Prostate gland (tissue), 2 donors: ENCODE results near the gene GABARAP.

ENCODE experiments used
- POLR2A ChIP-seq: fragments of 450-650 bp; IDR thresholded peaks from one replicate; pipeline ENCODE4 v1.6.1; 2016; ENCODE audit warnings: antibody characterized with exemption, mild to moderate bottlenecking
- POLR2AphosphoS5 ChIP-seq: sonication (generic); formaldehyde crosslinking; IDR thresholded peaks from one replicate; pipeline ENCODE4 v1.6.1; 2017; ENCODE audit warnings: antibody characterized with exemption
- TF ChIP-seq, protein P1 (sequence below), 4 experiments: fragments of 200-600 bp in 2 of 4; fragments of 450-650 bp in 2 of 4; sonication (generic) in 2 of 4; IDR thresholded peaks; 1 replicate in 3 of 4; 2 replicates in 1 of 4; pipeline ENCODE4 v1.5.1; 2016 to 2019; ENCODE audit warnings: antibody characterized with exemption in 4 of 4, mild to moderate bottlenecking in 2 of 4, moderate library complexity in 2 of 4

DNA sequence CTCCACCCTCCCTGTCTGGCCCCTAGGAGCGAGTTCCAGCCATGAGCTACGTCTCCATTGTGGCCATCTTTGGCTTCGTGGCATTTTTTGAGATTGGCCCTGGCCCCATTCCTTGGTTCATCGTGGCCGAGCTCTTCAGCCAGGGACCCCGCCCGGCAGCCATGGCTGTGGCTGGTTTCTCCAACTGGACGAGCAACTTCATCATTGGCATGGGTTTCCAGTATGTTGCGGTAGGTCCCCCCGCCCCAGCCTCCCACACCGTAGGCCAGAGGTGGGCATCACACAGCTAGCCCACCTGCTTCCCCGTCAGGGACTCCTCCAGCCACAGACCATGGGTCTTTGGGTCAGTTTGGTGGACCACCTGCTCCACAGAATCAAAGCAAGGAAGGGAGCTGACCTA, 43.4 kb upstream of the GABARAP start:
- TF ChIP-seq POLR2A (no peak), POLR2AphosphoS5 (no peak)
- TF ChIP-seq, protein P1, sequence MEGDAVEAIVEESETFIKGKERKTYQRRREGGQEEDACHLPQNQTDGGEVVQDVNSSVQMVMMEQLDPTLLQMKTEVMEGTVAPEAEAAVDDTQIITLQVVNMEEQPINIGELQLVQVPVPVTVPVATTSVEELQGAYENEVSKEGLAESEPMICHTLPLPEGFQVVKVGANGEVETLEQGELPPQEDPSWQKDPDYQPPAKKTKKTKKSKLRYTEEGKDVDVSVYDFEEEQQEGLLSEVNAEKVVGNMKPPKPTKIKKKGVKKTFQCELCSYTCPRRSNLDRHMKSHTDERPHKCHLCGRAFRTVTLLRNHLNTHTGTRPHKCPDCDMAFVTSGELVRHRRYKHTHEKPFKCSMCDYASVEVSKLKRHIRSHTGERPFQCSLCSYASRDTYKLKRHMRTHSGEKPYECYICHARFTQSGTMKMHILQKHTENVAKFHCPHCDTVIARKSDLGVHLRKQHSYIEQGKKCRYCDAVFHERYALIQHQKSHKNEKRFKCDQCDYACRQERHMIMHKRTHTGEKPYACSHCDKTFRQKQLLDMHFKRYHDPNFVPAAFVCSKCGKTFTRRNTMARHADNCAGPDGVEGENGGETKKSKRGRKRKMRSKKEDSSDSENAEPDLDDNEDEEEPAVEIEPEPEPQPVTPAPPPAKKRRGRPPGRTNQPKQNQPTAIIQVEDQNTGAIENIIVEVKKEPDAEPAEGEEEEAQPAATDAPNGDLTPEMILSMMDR (IDR thresholded peaks at IDR 0.05): no peak
